GM23248 (cell line): ENCODE measurements around the gene TXLNB.

Source experiments
- EZH2 ChIP-seq: fragments of 200-600 bp; sonication (generic); IDR thresholded peaks from 2 replicates; pipeline ENCODE4 v1.6.1; 2018; ENCODE audit warnings: antibody characterized with exemption, mild to moderate bottlenecking; ENCODE audit not compliant: insufficient read depth, poor library complexity, severe bottlenecking
- EZH2phosphoT487 ChIP-seq: fragments of 200-600 bp; sonication (generic); IDR thresholded peaks from 2 replicates; pipeline ENCODE4 v1.6.1; 2018; ENCODE audit warnings: antibody characterized with exemption, moderate library complexity, mild to moderate bottlenecking, low read depth; ENCODE audit not compliant: insufficient read depth

GRCh38 chr6:139251045-139251690 is 40.6 kb downstream of the TXLNB start:
- no peak for TF ChIP-seq EZH2
- no peak for TF ChIP-seq EZH2phosphoT487
